IMR-90 (cell line): Measurements from ENCODE around the gene SERPINB4. TPM values are rescaled to one million over a fixed set of nuclear protein-coding genes. Genes with fewer than 3 reads are reported as not detected.

Experiments
- ATAC-seq: fragments of 200-7000 bp; cut with Tn5 transposase; 2 replicates; pipeline ENCODE4 v1.9.1; 2020; ENCODE audit warnings: low read depth, mild to moderate bottlenecking, moderate library complexity
- BruUV-seq: library from RNA; stranded (reverse); fragments of 400-500 nt; replicated peaks from 2 replicates; lab custom pipeline; 2021; lab: Mats Ljungman, UMichigan
- CTCF ChIA-PET: fragments of 300-600 bp; formaldehyde crosslinking; extraction: SDS; loops from one replicate; lab custom pipeline; 2021; ENCODE audit warnings: antibody characterized with exemption; lab: Yijun Ruan, JAX
- POLR2A ChIA-PET: fragments of 300-600 bp; sonication (Branson Sonifier 250); formaldehyde crosslinking; loops from one replicate; lab custom pipeline; 2022; ENCODE audit warnings: antibody characterized with exemption; ENCODE audit not compliant: unreplicated experiment; lab: Charles Lee
- DNase-seq: peaks from one replicate; pipeline ENCODE4 v3.0.0; 2013
- H2AFZ ChIP-seq: replicated peaks from 2 replicates; pipeline ENCODE3; 2013; ENCODE audit warnings: low read length, mild to moderate bottlenecking; ENCODE audit not compliant: poor library complexity
- H2AK5ac ChIP-seq: 2 replicates; pipeline ENCODE4 v1.6.1; 2013; ENCODE audit warnings: low read depth, low read length, inconsistent platforms
- H2AK9ac ChIP-seq: replicated peaks from 2 replicates; pipeline ENCODE3; 2013; ENCODE audit warnings: mild to moderate bottlenecking, low read depth, low read length, moderate library complexity; ENCODE audit not compliant: poor library complexity
- H2BK120ac ChIP-seq: 2 replicates; pipeline ENCODE4 v1.6.1; 2013; ENCODE audit warnings: low read depth, low read length, inconsistent platforms
- H2BK15ac ChIP-seq: 3 replicates; pipeline ENCODE4 v1.6.1; 2013; ENCODE audit warnings: low read depth, low read length, inconsistent platforms
- H2BK20ac ChIP-seq: 2 replicates; pipeline ENCODE4 v1.6.1; 2013; ENCODE audit warnings: low read depth, mild to moderate bottlenecking, inconsistent platforms, low read length, moderate library complexity
- H2BK5ac ChIP-seq: 2 replicates; pipeline ENCODE4 v1.6.1; 2013; ENCODE audit warnings: mild to moderate bottlenecking, low read depth, low read length, inconsistent platforms; ENCODE audit not compliant: poor library complexity, severe bottlenecking
- H3K14ac ChIP-seq: replicated peaks from 2 replicates; pipeline ENCODE4 v1.6.1; 2013; ENCODE audit warnings: low read depth, low read length, inconsistent platforms
- H3K18ac ChIP-seq: 2 replicates; pipeline ENCODE4 v1.6.1; 2013; ENCODE audit warnings: low read depth, low read length, control low read depth
- H3K23ac ChIP-seq: 2 replicates; pipeline ENCODE4 v1.6.1; 2013; ENCODE audit warnings: low read depth, low read length, inconsistent platforms
- H3K27ac ChIP-seq: 2 replicates; pipeline ENCODE4 v1.5.1; 2013; ENCODE audit warnings: mild to moderate bottlenecking, control low read depth, low read length; ENCODE audit not compliant: insufficient read depth
- H3K27me3 ChIP-seq: 2 replicates; pipeline ENCODE4 v1.6.1; 2013; ENCODE audit warnings: low read length; ENCODE audit not compliant: control insufficient read depth, insufficient read depth
- H3K36me3 ChIP-seq: 2 replicates; pipeline ENCODE4 v1.6.1; 2013; ENCODE audit warnings: low read length, mixed read lengths; ENCODE audit not compliant: control insufficient read depth, insufficient read depth
- H3K4ac ChIP-seq: 2 replicates; pipeline ENCODE4 v1.6.1; 2013; ENCODE audit warnings: low read depth, low read length, inconsistent platforms
- H3K4me1 ChIP-seq: 2 replicates; pipeline ENCODE4 v1.6.1; 2013; ENCODE audit warnings: low read length, mixed read lengths; ENCODE audit not compliant: control insufficient read depth, insufficient read depth
- H3K4me2 ChIP-seq: 2 replicates; pipeline ENCODE4 v1.6.1; 2013; ENCODE audit warnings: low read depth, mild to moderate bottlenecking, control low read depth, low read length, moderate library complexity
- H3K4me3 ChIP-seq: 2 replicates; pipeline ENCODE4 v1.5.1; 2013; ENCODE audit warnings: low read depth, mild to moderate bottlenecking, control low read depth, low read length, moderate library complexity; ENCODE audit not compliant: insufficient read depth
- H3K56ac ChIP-seq: 2 replicates; pipeline ENCODE4 v1.6.1; 2013; ENCODE audit warnings: low read length, inconsistent platforms; ENCODE audit not compliant: insufficient read depth; ENCODE audit errors: extremely low read depth
- H3K79me1 ChIP-seq, 2 experiments: 2 replicates each; pipeline ENCODE4 v1.6.1; 2013; ENCODE audit warnings: low read length in 2 of 2, inconsistent platforms in 1 of 2, low read depth in 1 of 2
- H3K9ac ChIP-seq: 2 replicates; pipeline ENCODE4 v1.6.1; 2013; ENCODE audit warnings: low read depth, low read length, control low read depth
- H3K9me1 ChIP-seq: 2 replicates; pipeline ENCODE4 v1.6.1; 2013; ENCODE audit warnings: low read length, inconsistent platforms; ENCODE audit not compliant: insufficient read depth
- H3K9me3 ChIP-seq: 2 replicates; pipeline ENCODE4 v1.6.1; 2013; ENCODE audit warnings: low read length; ENCODE audit not compliant: control insufficient read depth, insufficient read depth
- H4K20me1 ChIP-seq: 2 replicates; pipeline ENCODE4 v1.6.1; 2013; ENCODE audit warnings: low read length, inconsistent platforms; ENCODE audit not compliant: insufficient read depth
- H4K5ac ChIP-seq: 2 replicates; pipeline ENCODE4 v1.6.1; 2013; ENCODE audit warnings: mild to moderate bottlenecking, low read depth, low read length, control low read depth
- H4K8ac ChIP-seq, 2 experiments: 2 replicates each; pipeline ENCODE4 v1.6.1; 2013; ENCODE audit warnings: low read depth in 2 of 2, low read length in 2 of 2, control low read depth in 1 of 2, inconsistent platforms in 1 of 2
- H4K91ac ChIP-seq: 2 replicates; pipeline ENCODE4 v1.6.1; 2013; ENCODE audit warnings: low read depth, low read length, inconsistent platforms; ENCODE audit not compliant: insufficient read depth
- CEBPB ChIP-seq: IDR thresholded peaks from 2 replicates; pipeline ENCODE4 v1.6.1; 2012; ENCODE audit warnings: low read depth, low read length, improper control_type of control experiment
- WGBS, 2 experiments: methylation state at CpG; one replicate each; pipeline versions ENCODE4 v1.1.5 to v1.1.7; 2013; ENCODE audit warnings: missing lambda C conversion rate in 2 of 2; ENCODE audit not compliant: insufficient read length in 1 of 2; ENCODE audit errors: extremely low coverage in 2 of 2; 5-methylcytosine and 5-hydroxymethylcytosine counted together
- dilution Hi-C: fragments of 300-500 bp; cut with HindIII; formaldehyde crosslinking; loops from one replicate; pipeline ENCODE4 v1.14.3; 2018; ENCODE audit warnings: low sequenced_read_pairs; ENCODE audit not compliant: unreplicated experiment
- in situ Hi-C: fragments of 300-500 bp; cut with MboI; formaldehyde crosslinking; loops from 3 replicates; pipeline ENCODE4 v1.14.3; 2019; ENCODE audit warnings: low sequenced_read_pairs, inconsistent platforms, mixed read lengths
- intact Hi-C: fragments of 100-400 bp; cut with micrococcal nuclease; formaldehyde crosslinking; loops from 2 replicates; pipeline ENCODE4 v1.10.0; 2022
- polyA plus RNA-seq, 3 experiments: library from polyadenylated mRNA; depleted of rRNA; stranded (reverse); fragments of >200 nt; gene quantifications; 2 replicates each; pipeline ENCODE4 v1.2.3, GENCODE V29; 2012; ENCODE audit warnings: low replicate concordance in 1 of 3
- total RNA-seq: library from RNA; depleted of rRNA; stranded (reverse); fragments of >200 nt; gene quantifications from 2 replicates; pipeline ENCODE4 v1.2.3, GENCODE V29; 2012

The SERPINB4 gene
- total and polyA plus RNA-seq, 2 of the 4 experiments (the other 2 are of a cell fraction) = not detected

DNA sequence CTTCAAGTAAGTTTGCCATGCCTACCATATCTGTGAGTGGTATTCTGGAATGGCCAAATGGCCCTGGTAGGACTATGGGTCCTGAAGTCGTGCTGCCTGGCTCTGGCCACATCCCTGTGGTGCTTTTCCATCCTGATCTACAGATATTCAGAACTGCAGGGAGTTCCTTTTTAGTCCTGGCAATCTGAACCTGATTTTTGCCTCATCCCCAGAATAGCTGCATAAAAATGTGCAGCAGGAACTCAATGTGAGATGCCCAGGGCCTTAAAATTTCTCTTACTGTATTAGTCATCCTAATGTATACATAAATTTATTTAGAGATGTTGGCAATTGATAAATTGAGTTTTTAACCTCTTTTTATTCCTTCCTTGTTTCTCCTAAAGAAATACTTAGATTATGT is 51.6 kb downstream of the SERPINB4 start:
- intact Hi-C loops = no loop called here
- Histone ChIP-seq H3K56ac (no peak overlapping the region), H2BK20ac (no peak overlapping the region)

More for the DNA sequence above, 51.6 kb downstream of the SERPINB4 start:
- H3K4me3 ChIP-seq = no peak overlapping the region
- no peak for TF ChIP-seq CEBPB
- dilution Hi-C loops (no loop called here), in situ Hi-C loops (no loop called here)
- ChIA-PET CTCF (no interaction called here), POLR2A (no interaction called here)
- H3K9ac ChIP-seq = no peak overlapping the region
- H3K79me1 ChIP-seq = no peaks in the 10 kb centered on the region
- H3K9me1 ChIP-seq = no peaks in the 10 kb centered on the region
- WGBS, 2 experiments = no CpG with 5 or more reads among the region's 1 CpG
- H3K27ac ChIP-seq = no peak overlapping the region
- no peak overlapping the region for H2BK120ac ChIP-seq
- H3K36me3 ChIP-seq = no peaks in the 10 kb centered on the region
- H2AFZ ChIP-seq = no peak overlapping the region
- H3K18ac ChIP-seq = no peak overlapping the region
- H2AK9ac ChIP-seq = no peak overlapping the region
- no TSS peak for BruUV-seq
- H4K5ac ChIP-seq = no peak overlapping the region
- H4K8ac ChIP-seq = no peak overlapping the region
- no peaks in the 10 kb centered on the region for H4K20me1 ChIP-seq
- H3K4me2 ChIP-seq = no peak overlapping the region
- DNase-seq = no peak
- no peak overlapping the region for H2BK15ac ChIP-seq
- H4K91ac ChIP-seq = no peak overlapping the region
- H3K14ac ChIP-seq = no peak overlapping the region
- peaks cover 7% of the 10 kb centered on the region; the same call in 1 of the 2 replicates for H3K27me3 ChIP-seq
- no peaks in the 10 kb centered on the region; the same call in 1 of the 2 replicates for H3K9me3 ChIP-seq
- no peak for ATAC-seq
- H2AK5ac ChIP-seq = no peak overlapping the region
- no peak overlapping the region for H2BK5ac ChIP-seq
- no peaks in the 10 kb centered on the region for H3K4me1 ChIP-seq
- no peak overlapping the region for H3K4ac ChIP-seq
- H3K23ac ChIP-seq = no peak overlapping the region
